Activated CD8-positive, alpha-beta memory T cell treated with anti-CD3 and anti-CD28 coated beads for 1 hour (primary cell): Measurements from ENCODE around the gene ZFHX3.
"Not testable (repeated sequence)": the region's sequence is repeated elsewhere in the genome, so short reads cannot be mapped to it uniquely, and the experiment has no call there.

ENCODE experiments used
- DNase-seq, 2 donors: peaks; one replicate each; pipeline ENCODE4 v3.0.0-alpha.2; 2020; ENCODE audit warnings: low read depth in 1 of 2; ENCODE audit errors: extremely low read depth in 1 of 2

Gene ZFHX3

DNA sequence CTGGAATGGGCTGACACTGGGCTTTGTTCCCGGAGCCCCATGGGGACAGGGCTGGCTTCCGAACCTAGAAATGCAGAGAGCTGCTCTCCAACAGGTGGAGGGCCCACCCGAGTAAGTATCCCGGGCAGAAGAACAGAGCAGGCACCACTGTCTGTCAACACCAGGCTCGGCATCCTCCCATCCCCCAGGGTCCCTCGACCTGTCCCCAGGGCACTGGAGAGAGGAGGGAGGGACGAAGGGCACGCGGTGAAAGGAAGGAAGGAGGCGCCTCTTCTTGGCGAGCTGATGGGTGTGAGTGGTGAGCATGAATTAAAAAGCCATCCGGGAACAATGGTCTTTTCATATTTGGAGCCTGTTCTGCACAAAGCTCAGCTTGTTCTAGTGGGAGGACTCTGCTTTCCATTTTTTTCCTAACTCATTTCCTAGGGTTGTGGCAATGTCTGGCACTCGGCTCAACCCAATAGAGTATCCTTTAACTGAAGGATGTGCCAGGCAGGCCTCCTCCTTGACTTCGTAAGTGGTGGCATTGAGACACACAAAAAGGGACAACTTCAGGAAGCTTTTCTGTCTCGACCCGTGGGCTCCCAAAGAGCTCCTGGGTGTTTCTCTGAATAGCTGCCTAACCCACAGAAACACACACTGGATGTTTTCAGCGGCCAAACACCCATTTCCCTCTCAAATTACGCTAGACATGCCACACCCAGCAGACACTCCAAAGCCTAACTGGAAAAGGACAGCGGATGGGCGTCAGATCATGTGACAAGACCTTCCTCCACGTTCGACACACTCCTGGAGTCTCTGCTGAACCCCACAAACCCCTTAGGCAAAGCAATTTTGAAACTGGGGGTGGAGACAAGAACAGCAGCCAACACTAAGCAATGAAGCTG is 47.7 kb downstream of the ZFHX3 start:
- no peak for DNase-seq

DNA sequence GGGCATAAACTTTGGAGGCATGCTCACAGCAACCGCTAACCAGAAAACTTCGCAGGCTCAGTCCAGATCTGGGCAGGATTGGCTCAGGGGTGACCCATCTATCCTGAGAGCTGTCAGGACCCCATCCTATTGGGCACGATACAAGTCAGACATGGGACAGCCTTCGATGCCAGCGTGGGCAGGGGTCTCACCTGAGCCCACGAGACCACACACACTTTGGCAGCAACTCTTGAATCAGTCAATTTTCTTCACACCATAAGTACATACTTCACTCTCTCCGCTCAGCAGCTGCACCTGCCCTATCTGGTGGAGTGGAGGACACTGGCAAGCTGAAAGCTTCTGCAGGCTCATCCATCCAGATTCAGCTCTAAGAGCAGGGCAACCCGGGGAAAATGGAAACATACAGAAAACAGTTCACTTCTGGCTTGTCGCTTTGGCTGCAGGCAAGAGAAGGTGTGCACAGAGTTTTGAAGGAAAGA is 48.3 kb downstream of the ZFHX3 start:
- no peak for DNase-seq

DNA sequence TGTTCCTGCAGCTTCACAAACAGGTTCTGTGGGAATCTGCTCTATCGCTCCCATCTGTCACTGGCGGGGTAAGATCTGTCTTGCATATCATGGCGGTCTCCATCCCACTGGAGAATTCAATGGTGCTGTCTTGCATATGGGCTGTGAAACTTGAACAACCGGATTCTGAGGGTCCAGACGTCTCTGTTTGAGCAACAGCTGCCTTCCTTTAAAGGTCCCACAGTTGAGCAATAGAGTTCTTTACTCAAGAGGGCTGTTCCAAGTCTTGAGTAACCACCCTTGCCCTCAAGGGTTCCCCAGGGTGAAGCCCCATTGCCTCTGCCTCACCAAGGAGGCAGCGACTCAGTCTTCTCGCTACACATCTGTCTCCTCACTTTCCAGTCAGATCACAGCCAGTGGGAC is 50.8 kb downstream of the ZFHX3 start:
- DNase-seq, result no peak

DNA sequence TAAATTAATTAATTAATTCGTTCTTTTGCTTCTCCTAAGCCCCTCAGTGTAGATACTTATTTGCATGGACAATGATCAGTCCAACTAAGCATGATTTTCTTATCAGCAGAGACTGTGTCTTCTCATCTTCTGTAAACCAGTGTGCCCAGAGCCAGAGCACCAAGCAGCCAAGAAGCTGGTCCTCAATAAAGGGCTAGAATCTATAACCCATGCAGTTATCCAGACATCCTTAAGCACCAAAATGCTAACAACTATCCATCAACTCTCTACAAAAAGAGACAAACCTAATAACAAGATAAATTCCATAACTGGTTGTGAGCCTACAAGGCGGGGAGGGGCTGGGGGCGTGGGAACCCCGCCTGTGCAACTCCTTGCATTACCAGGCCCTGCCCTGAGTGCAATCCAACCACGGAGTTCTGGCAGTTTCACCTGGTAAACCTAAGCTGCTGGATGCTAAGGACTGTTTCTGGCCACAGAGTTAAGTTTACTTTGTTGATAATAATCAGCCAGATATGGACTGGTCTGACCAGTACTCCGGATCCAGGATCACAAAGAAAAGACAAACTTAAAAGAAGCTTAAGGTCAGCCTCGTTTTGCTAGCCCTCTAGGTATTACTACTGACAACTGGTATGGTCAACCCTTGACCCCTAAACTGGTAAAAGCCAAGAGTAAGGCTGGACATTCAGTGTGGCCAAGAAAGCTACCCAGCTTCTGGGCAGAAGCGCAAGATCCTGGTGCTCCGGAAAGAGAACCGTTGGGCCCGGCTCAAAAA is 51.5 kb downstream of the ZFHX3 start:
- DNase-seq, result no peak

DNA sequence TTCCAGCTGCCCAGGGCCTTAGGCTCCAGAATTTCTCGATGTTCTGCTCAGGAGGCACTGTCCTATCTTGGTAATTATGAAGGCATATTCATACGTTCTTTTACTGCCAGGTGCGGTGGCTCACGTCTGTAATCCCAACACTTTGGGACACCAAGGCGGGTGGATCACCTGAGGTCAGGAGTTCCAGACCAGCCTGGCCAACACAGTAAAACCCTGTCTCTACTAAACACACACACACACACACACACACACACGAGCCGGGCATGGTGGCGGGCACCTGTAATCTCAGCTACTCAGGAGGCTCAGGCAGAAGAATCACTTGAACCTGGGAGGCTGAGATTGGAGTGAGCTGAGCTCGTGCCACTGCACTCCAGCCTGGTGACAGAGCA is 52.1 kb downstream of the ZFHX3 start:
- not testable (repeated sequence) for DNase-seq

DNA sequence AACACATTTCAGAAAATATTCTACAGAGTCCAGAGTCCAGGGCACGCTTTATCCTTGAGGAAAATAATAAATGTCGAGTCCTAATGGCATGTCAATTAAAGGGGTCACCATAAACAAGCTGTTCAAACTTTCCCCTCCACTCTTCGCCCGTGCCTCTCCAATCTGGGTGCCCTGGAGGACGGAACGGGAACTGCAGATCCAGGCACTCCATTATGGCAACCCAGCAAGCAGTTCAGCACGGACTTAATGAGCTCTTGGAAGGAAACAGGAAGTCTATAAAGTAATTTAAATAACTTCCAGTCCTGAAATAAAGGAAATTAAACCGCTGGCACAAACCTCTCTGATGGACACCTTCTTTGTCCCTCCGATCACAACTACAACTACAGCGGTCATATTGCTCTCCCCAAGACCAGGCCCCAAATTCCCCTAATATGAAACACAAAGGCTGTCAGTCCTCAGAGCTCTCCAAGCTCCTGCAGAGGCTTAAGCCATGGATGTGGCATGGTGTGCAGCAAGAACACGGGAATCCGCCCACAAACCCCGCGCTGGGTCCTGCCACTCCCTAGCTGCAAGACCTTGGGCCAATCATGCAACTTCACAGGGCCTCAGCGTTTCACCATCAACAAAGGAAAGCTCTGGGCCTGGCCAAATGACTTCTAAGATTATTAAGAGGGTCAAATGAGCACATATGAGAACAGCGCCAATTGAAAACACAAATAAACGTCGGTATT is 52.6 kb downstream of the ZFHX3 start:
- DNase-seq, result no peak

DNA sequence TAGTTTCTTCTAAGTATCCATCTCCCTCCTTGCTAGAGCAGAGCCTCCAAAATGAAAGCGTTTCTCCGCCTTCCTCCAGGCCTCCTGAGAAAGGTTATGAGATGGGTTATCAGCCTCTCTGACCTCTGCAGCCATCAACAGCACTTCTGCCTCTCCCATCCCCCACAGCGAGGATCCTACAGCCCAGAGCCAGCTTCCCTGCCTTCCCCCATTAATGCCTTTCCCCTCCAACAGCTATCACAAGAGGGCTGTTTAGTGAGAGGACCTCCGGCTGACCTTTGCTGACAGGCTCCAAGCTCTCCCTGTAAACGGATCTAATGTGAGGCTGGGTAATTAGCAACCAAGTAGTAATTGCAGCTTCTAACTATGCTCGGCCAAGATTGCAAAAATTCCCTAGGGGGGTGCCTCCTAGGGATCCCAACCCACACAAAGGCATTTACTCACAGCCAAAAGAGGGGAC is 55.8 kb downstream of the ZFHX3 start:
- DNase-seq, result no peak

DNA sequence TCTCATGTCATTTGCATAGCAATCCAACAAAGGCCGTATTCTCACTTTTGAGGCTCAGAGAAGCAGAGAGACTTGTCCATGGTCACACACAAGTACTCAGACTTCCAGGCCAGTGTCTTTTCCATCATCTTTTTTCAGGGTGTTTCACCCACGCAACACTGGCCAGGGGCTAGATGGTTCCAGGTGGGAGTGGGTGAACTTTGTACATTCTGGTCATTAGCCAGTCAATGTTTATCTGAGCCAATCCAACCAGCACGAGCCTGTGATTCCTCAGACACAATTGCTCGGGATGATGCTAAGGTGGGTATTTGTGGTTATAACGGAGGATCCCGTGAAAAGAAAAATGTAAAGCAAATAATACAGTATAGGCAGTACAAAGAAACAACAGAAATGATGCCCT is 56.3 kb downstream of the ZFHX3 start:
- no peak for DNase-seq

DNA sequence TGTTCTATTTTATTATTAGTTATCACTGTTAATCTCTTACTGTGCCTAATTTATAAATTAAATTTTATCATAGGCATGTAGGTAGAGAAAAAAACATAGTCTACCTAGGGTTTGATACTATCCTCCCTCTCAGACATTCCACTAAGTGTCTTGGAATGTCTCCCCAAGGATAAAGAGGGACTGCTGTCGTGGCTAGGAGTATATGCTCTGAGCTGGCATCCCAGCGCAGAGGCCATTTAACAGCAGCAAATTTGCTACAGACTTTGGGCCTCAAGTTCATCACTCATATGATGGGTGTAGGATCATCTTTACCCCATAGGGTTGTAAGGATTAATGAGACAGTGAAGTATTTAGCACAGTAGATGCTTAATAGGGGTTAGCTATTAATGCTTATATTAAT is 56.7 kb downstream of the ZFHX3 start:
- DNase-seq, result no peak

DNA sequence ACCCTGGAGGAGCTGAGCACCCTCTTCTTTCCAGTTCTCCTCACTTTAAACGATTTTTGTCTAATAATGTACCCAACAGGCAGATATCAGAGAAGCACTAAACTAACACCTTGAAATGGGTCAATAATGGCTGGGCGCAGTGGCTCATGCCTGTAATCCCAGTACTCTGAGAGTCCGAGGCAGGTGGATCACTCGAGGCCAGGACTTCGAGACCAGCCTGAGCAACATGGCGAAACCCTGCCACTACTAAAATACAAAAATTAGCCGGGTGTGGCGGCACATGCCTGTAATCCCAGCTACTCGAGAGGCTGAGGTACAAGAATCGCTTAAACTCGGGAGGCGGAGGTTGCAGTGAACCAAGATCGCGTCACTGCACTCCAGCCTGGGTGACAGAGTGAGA is 57.4 kb downstream of the ZFHX3 start:
- DNase-seq, result no peak

DNA sequence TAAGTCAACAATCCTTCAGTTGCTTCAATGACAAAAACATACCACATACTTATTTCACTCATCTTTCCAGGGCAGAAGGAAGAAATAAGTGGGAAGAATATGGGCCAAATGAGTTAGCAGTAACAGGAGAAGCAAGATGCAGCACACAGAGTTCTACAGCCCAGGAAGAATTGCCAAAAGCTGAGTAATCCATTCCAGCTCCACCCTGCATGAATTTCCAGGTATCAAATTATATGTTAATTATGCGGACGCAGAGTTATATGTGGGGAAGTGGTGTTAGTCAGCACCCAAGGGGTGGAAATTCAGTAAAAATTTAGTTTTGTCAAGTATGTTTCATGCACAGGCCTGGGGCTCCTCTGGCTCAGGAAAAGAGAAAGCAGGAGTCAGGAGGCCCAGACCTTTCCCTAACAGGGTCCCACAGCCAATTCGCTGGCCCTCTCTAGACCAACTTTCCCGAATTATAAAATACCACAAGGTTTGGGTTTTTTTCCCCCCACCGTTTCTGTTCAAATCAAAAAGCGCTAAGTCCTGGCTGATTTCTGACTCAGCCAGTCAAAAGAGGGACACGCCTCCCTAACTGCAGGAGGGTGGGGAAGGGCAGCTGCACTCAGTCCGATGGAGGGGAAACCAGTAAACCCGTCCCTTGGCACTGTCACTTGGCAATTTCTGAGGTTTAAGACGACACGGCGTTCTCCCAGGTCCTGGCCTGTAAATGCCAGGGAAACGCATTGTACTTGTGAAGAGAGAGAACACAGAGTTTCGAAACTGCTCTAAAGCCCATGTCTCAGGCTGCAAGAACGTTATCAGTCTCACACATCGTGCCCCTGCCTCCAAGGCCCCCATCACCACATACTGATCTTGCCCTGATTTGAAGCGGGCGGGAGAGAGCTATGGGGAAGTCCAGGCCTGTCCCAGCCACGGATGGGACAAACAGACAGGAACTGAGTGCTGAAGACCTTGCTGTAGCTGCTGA is 58.1 kb downstream of the ZFHX3 start:
- no peak for DNase-seq

DNA sequence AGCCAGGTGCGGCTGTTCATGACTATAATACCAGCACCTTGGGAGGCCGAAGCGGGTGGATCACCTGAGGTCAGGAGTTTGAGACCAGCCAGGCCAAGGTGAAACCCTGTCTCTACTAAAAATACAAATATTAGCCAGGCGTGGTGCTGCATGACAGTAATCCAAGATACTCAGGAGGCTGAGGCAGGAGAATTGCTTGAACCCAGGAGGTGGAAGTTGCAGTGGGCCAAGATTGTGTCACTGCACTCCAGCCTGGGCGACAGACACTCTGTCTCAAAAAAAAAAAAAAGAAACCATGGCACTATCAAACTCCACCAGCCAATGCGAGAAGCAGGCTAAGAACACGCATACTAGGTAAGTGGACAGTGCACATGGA is 58.7 kb downstream of the ZFHX3 start:
- DNase-seq, result not testable (repeated sequence)

DNA sequence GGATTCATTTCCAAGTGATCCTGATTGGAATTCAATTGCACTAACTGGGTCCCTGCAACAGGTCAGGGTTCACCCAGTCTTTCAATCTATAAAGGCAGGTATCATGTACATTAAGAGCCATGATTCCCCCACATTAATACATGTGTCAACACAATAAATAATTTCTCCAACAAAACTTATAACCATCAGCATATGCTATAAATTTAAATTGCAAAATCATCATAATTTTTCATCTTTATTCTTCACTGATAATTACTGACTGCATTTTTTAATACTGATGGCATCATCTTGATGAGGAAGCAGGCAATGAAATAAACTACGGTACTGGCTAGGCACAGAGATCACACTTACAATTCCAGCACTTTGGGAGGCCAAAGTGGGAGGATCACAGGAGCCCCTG is 59.4 kb downstream of the ZFHX3 start:
- DNase-seq, result no peak

DNA sequence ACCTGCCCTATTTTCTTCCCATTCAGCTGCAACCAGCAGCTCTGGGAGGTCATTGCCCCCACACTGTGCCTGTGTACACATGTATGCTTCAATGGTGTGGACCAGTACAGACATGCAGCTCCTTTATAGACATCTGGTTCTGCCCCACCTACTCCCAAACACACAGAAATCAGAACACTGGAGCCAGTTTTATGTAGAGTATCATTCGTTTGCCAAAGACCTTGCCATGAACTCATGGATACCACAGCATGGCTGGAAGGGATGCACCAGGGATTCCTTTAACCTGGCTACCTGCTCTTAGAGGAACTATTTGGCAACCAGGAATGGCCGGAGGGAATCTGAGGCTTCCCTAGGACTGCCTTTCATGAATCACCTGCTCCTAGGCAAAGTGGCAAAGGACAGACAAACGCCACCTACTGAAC is 60.4 kb downstream of the ZFHX3 start:
- DNase-seq, result no peak

DNA sequence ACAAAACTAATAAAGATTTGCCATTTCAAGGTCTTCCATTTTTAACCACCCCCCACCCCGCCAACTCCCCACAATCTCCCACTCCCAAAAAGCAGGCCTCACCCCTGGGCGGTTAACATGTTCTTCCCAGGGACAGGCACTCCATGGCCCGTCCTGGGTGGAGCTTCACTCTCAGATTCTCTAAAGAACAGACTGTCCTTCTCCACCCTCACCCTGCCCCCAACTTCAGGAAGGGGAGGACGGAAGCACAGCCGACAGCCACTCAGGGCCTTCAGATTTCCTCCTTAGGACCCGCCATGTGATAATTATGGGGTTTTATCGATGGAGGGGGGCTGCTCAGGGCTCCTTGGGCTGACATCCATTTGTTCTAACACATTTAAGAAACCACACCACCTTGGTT is 61.9 kb downstream of the ZFHX3 start:
- DNase-seq, result no peak

DNA sequence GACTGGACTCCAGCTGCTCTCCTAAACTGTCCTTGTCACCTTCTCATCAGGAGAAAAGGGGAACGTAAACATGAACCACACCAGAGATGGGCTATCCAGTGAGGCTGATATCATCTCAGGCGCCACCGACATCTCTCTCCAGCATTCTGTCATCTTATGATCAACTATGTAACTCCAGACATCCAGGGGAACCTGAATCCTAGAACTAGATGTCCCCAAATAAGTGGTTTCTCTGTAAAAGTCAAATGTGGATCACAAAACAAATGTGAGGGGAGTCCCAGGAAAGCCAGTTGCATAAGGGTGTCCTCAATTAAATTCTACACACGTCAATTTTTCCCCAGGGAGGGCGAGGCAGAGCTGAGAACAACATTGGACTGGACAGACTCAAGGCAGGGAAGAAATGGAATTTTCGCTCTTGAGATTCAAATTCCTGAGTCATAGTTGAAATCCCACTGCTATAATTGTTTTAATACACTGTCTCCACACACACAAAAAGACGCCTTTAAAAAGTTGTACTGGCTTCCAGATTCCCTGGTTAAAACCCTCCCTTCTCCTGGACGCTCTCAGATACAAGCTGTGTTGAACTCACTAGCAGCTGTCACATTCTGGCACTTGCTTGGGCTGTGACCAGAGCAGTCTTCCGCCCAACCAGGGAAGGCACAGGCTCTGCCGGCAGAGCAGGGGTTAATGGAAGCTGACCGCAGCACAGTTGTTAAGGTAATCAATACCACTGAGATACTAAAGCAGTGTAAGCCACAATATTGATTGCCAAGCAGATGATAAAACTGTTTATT is 62.6 kb downstream of the ZFHX3 start:
- no peak for DNase-seq

DNA sequence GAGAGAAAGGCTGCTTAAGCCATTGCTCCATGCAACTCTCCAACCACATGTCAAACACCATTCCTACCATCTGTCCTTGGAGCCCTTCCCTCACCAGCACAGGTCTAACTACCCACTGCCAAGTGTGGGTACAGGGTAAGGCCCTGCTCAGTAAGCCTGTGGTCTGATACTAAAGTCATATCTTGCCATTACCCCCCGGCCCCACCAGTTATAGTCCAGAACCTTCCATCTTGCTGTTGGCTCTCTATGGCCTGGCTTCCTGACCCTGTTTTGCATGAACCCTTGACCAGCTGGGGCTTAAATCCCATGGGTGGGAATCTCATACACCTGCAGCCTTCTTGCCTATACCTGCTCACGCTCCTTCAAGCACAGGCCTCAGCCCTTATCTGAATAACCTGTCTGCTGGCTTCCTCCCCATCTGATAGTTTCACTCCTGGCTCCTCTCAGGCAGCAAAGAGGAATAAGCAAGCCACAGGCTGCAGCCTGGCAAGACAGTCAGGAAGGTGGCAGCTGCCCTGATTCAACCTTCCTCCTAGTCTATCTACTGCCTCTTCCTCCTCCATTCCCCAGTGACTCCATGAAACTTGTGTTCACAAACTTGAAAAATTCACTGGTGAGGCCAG is 64.1 kb downstream of the ZFHX3 start:
- DNase-seq, result no peak

DNA sequence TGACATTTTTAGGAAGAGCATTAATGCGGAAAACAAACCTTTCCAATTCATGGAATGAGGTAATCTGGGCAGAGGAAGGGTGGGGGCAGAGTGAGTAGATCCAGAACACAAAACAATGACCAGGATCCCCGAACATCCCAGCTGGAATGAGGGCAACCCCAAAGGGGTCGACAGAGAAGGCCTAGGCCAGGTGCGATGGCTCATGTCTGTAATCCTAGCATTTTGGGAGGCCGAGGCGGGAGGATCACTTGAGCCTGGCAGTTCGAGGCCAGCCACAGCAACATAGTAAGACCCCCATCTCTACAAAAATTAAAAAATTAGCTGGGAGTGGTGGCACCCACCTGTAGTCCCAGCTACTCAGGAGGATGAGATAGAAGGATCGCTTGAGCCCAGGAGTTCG is 64.7 kb downstream of the ZFHX3 start:
- DNase-seq, result no peak

DNA sequence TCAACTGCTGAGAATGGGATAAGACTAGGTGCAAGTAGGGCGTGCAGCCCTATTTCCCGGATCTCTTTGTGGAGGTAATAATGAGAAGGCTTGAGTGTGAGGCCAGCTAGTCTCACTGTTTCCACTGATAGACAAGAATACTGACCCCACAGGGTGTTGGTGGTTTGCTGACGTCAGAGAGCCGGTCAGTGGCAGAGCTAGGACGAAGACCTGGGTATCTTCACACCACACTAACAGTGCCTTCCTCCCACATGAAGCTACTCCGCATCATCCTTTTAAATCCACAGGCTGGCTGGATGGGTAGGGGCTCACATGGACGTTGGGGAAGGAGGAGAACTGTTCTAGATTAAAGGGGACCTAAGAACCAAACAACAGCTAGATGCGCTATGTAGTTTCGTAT is 68.0 kb downstream of the ZFHX3 start:
- DNase-seq, result no peak
